ENCODE data around the gene ANKRD53.

The ANKRD53 gene

DNA sequence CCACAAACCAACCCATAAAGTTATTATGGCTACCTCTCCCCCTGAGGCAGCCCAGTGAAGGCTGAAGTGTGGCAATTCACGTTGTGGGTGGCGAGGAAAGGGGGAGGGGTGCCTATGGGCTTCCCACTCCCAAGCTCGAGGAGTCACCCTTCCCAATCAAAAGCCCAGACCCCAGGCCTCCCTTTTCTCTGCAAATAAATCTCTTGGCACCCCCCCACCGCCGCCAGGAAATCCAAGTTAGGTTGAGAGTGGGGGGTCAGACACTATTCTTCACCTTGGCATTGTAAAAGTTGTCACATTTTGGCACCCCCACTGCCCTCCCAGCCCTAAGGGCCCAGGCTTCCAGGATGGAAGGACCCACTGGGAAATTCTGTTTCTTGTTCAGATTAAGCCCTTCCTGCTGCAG lies 6.9 kb downstream of the ANKRD53 start:
- no peak overlapping the region for H3K4me3 ChIP-seq (IDR thresholded peaks at IDR 0.05; ENCODE audit: insufficient read depth, low read depth, low read length)
- no peak overlapping the region for H2AFZ ChIP-seq (ENCODE audit: low read depth)
- H3K9ac ChIP-seq, result no peak overlapping the region
- H4K20me1 ChIP-seq (ENCODE audit: insufficient read depth), result no peaks in the 10 kb centered on the region
- H3K4me2 ChIP-seq, result no peak overlapping the region
- H3K36me3 ChIP-seq (ENCODE audit: insufficient read depth), result no peaks in the 10 kb centered on the region; the same call in 1 of the 2 replicates
- no peaks in the 10 kb centered on the region for H3K27me3 ChIP-seq (ENCODE audit: insufficient read depth, low read depth)
- TF ChIP-seq, protein P1, sequence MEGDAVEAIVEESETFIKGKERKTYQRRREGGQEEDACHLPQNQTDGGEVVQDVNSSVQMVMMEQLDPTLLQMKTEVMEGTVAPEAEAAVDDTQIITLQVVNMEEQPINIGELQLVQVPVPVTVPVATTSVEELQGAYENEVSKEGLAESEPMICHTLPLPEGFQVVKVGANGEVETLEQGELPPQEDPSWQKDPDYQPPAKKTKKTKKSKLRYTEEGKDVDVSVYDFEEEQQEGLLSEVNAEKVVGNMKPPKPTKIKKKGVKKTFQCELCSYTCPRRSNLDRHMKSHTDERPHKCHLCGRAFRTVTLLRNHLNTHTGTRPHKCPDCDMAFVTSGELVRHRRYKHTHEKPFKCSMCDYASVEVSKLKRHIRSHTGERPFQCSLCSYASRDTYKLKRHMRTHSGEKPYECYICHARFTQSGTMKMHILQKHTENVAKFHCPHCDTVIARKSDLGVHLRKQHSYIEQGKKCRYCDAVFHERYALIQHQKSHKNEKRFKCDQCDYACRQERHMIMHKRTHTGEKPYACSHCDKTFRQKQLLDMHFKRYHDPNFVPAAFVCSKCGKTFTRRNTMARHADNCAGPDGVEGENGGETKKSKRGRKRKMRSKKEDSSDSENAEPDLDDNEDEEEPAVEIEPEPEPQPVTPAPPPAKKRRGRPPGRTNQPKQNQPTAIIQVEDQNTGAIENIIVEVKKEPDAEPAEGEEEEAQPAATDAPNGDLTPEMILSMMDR (conservative IDR thresholded peaks at IDR 0.05; ENCODE audit: low read depth, low read length), result no peak
- no peaks in the 10 kb centered on the region for H3K4me1 ChIP-seq (ENCODE audit: low read depth, poor library complexity, severe bottlenecking)
- H3K79me2 ChIP-seq (ENCODE audit: insufficient read depth, low read depth), result no peaks in the 10 kb centered on the region
- no peak overlapping the region for H3K27ac ChIP-seq

DNA sequence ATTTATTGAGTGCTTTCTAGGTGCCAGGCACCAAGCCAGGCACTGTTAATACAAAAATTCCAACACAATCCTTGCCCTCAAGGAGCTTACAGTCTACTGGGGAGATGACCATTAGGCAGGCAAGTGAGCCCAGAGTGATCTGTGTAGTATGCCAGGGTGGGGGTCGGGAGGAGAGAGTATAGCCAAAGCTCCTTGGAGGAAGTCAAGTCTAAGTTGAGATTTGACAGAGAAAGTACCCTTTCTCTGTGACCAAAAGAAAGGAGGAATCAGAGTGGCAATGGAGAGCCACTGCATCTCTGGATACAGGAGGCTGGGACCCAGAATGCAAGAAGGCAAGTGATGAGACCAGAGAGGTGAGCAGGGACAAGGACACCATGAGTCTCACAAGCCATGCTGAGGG lies 7.5 kb downstream of the ANKRD53 start:
- H3K9ac ChIP-seq, result no peak overlapping the region
- no peaks in the 10 kb centered on the region for H3K4me1 ChIP-seq (ENCODE audit: low read depth, poor library complexity, severe bottlenecking)
- H3K36me3 ChIP-seq (ENCODE audit: insufficient read depth), result no peaks in the 10 kb centered on the region; the same call in 1 of the 2 replicates
- no peak overlapping the region for H3K27ac ChIP-seq
- no peak overlapping the region for H2AFZ ChIP-seq (ENCODE audit: low read depth)
- H3K27me3 ChIP-seq (ENCODE audit: insufficient read depth, low read depth), result no peaks in the 10 kb centered on the region
- H3K79me2 ChIP-seq (ENCODE audit: insufficient read depth, low read depth), result no peaks in the 10 kb centered on the region; the same call in 1 of the 2 replicates
- H3K4me3 ChIP-seq (IDR thresholded peaks at IDR 0.05; ENCODE audit: insufficient read depth, low read depth, low read length), result no peak overlapping the region
- no peaks in the 10 kb centered on the region for H4K20me1 ChIP-seq (ENCODE audit: insufficient read depth)
- no peak overlapping the region for H3K4me2 ChIP-seq
- TF ChIP-seq, protein P1 (conservative IDR thresholded peaks at IDR 0.05; ENCODE audit: low read depth, low read length), result no peak

GRCh38 chr2:70986499-70987189 lies 8.2 kb downstream of the ANKRD53 start:
- Histone ChIP-seq H3K27me3 (ENCODE audit: insufficient read depth, low read depth) (no peaks in the 10 kb centered on the region), H3K27ac (no peak overlapping the region), H3K9ac (no peak overlapping the region), H3K4me1 (ENCODE audit: low read depth, poor library complexity, severe bottlenecking) (no peaks in the 10 kb centered on the region), H3K36me3 (ENCODE audit: insufficient read depth) (no peaks in the 10 kb centered on the region; the same call in 1 of the 2 replicates), H2AFZ (ENCODE audit: low read depth) (no peak overlapping the region), H3K79me2 (ENCODE audit: insufficient read depth, low read depth) (no peaks in the 10 kb centered on the region; the same call in 1 of the 2 replicates), H4K20me1 (ENCODE audit: insufficient read depth) (no peaks in the 10 kb centered on the region), H3K4me3 (IDR thresholded peaks at IDR 0.05; ENCODE audit: insufficient read depth, low read depth, low read length) (no peak overlapping the region), H3K4me2 (no peak overlapping the region)
- TF ChIP-seq, protein P1 (conservative IDR thresholded peaks at IDR 0.05; ENCODE audit: low read depth, low read length), result no peak

GRCh38 chr2:70987386-70987785 lies 9.0 kb downstream of the ANKRD53 start:
- TF ChIP-seq, protein P1 (conservative IDR thresholded peaks at IDR 0.05; ENCODE audit: low read depth, low read length), result no peak
- peaks cover 3% of the 10 kb centered on the region; the same call in 1 of the 2 replicates for H3K36me3 ChIP-seq (ENCODE audit: insufficient read depth)

More at GRCh38 chr2:70987386-70987785, 9.0 kb downstream of the ANKRD53 start:
- H4K20me1 ChIP-seq (ENCODE audit: insufficient read depth), result no peaks in the 10 kb centered on the region
- no peak overlapping the region for H3K4me3 ChIP-seq (IDR thresholded peaks at IDR 0.05; ENCODE audit: insufficient read depth, low read depth, low read length)
- H3K27me3 ChIP-seq (ENCODE audit: insufficient read depth, low read depth), result no peaks in the 10 kb centered on the region
- H3K4me2 ChIP-seq, result no peak overlapping the region
- no peak overlapping the region for H3K9ac ChIP-seq
- no peak overlapping the region for H3K27ac ChIP-seq
- H3K4me1 ChIP-seq (ENCODE audit: low read depth, poor library complexity, severe bottlenecking), result no peaks in the 10 kb centered on the region
- H3K79me2 ChIP-seq (ENCODE audit: insufficient read depth, low read depth), result peaks cover under 1% of the 10 kb centered on the region; the same call in 1 of the 2 replicates
- no peak overlapping the region for H2AFZ ChIP-seq (ENCODE audit: low read depth)

Data from KMS-11 (cell line).